ENCODE data around the gene SFXN1. TPM values are rescaled to one million over a fixed set of nuclear protein-coding genes. Genes with fewer than 3 reads are reported as not detected.

The SFXN1 gene
- total and polyA plus RNA-seq, 9 of the 15 experiments (the other 6 are each of a cell fraction or from before 2014, with no cell fraction given), result 31.8 to 261 (median 113) TPM

DNA sequence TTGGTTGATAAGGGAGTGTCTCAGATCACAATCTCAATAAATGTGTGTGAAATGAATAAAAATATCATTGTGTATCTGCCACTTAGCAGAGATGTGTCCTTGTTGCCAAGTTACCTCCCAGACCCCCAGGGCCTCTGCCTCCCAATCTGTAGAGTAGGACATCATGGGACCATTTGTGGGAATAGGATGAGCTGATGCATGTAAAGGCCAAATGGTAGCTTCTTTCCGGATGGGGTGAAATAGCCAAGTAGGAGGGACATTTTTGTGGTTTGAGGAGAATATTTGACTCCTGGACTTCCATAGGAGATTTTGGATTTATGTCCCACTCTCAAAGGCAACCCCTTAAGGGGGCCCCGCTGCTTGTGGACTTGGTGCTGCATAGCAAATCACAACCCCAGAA, 96.9 kb downstream of the SFXN1 start:
- no peaks in the 10 kb centered on the region for H3K4me1 ChIP-seq (replicated peaks in 1 of 2; ENCODE audit: control insufficient read depth in 2 of 2, insufficient read depth in 2 of 2, low read length in 2 of 2)
- in situ Hi-C loops (cut with MboI), result no loop called here
- H3K9me1 ChIP-seq (ENCODE audit: control insufficient read depth, insufficient read depth, low read length), result no peaks in the 10 kb centered on the region
- peaks cover 29 to 66% of the 10 kb centered on the region in 2 experiments; a peak in 4 of 5 replicates for H3K27me3 ChIP-seq (ENCODE audit: control insufficient read depth in 2 of 2, insufficient read depth in 2 of 2, low read length in 2 of 2)
- ChIA-PET POLR2A (interaction anchor here (1.3 to 1.6 kb wide), 2 partner anchors 10 to 15 kb away, joined by 3 to 4 read pairs; no protein-coding TSS in a partner anchor), CTCF (ENCODE audit: low intra/inter-chr PET ratio) (no interaction called here)
- H3K36me3 ChIP-seq (ENCODE audit: control insufficient read depth, insufficient read depth, low read length), result no peaks in the 10 kb centered on the region
- no peak overlapping the region for H3K4me2 ChIP-seq (ENCODE audit: insufficient read depth, low read length)
- H4K20me1 ChIP-seq (replicated peaks; ENCODE audit: control insufficient read depth, insufficient read depth, low read length), result no peaks in the 10 kb centered on the region
- no TSS peak for BruUV-seq (replicated peaks)
- intact Hi-C loops (cut with micrococcal nuclease), result no loop called here
- TF ChIP-seq YY1 (IDR thresholded peaks at IDR 0.05; ENCODE audit: borderline replicate concordance in 1 of 3, control insufficient read depth in 1 of 3, extremely low read depth in 1 of 3, insufficient read depth in 3 of 3, insufficient read length in 1 of 3, insufficient replicate concordance in 2 of 3, low read depth in 1 of 3, low read length in 2 of 3) (no peak), ZNF584 (CRISPR knock-in tag; IDR thresholded peaks at IDR 0.05; ENCODE audit: low read depth) (no peak), TRIM24 (IDR thresholded peaks at IDR 0.05) (no peak), ZNF232 (CRISPR knock-in tag; IDR thresholded peaks at IDR 0.05) (no peak), POLR2G (IDR thresholded peaks at IDR 0.05; ENCODE audit: low read depth, low read length) (no peak), SP2 (IDR thresholded peaks at IDR 0.05; ENCODE audit: extremely low read depth, low read depth, low read length, poor library complexity, severe bottlenecking) (no peak), MTA1 (IDR thresholded peaks at IDR 0.05; ENCODE audit: borderline replicate concordance) (no peak), ZNF121 (CRISPR knock-in tag; conservative IDR thresholded peaks at IDR 0.05) (no peak), U2AF1 (optimal IDR thresholded peaks at IDR 0.05; ENCODE audit: low read depth, low read length) (no peak), EP300 (IDR thresholded peaks at IDR 0.05; ENCODE audit: low read length) (no peak), ZNF3 (CRISPR knock-in tag; IDR thresholded peaks at IDR 0.05) (no peak), FOXA3 (CRISPR knock-in tag; conservative IDR thresholded peaks at IDR 0.05 in 1 of 2, IDR thresholded peaks at IDR 0.05 in 1 of 2) (no peak), KDM2B (CRISPR knock-in tag; IDR thresholded peaks at IDR 0.05) (no peak), ATF7 (IDR thresholded peaks at IDR 0.05) (no peak), TEAD1 (CRISPR knock-in tag; IDR thresholded peaks at IDR 0.05) (no peak), HNRNPH1 (optimal IDR thresholded peaks at IDR 0.05; ENCODE audit: low read depth, low read length) (no peak), TAF15 (IDR thresholded peaks at IDR 0.05; ENCODE audit: low read depth, low read length) (no peak), CBFA2T3 (IDR thresholded peaks at IDR 0.05) (no peak)
- TF ChIP-seq, protein P1, sequence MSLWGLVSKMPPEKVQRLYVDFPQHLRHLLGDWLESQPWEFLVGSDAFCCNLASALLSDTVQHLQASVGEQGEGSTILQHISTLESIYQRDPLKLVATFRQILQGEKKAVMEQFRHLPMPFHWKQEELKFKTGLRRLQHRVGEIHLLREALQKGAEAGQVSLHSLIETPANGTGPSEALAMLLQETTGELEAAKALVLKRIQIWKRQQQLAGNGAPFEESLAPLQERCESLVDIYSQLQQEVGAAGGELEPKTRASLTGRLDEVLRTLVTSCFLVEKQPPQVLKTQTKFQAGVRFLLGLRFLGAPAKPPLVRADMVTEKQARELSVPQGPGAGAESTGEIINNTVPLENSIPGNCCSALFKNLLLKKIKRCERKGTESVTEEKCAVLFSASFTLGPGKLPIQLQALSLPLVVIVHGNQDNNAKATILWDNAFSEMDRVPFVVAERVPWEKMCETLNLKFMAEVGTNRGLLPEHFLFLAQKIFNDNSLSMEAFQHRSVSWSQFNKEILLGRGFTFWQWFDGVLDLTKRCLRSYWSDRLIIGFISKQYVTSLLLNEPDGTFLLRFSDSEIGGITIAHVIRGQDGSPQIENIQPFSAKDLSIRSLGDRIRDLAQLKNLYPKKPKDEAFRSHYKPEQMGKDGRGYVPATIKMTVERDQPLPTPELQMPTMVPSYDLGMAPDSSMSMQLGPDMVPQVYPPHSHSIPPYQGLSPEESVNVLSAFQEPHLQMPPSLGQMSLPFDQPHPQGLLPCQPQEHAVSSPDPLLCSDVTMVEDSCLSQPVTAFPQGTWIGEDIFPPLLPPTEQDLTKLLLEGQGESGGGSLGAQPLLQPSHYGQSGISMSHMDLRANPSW (CRISPR knock-in tag; IDR thresholded peaks at IDR 0.05), result no peak
- ATAC-seq (no peak), FAIRE-seq (no peak), DNase-seq (ENCODE audit: extremely low read depth in 1 of 4, low spot score in 3 of 4) (no peak)
- no peak overlapping the region for H3K4me3 ChIP-seq
- H2AFZ ChIP-seq (ENCODE audit: low read depth, low read length), result no peak overlapping the region
- H3K27ac ChIP-seq (ENCODE audit: extremely low read depth, low read depth, low read length), result no peak overlapping the region
- WGBS (ENCODE audit: insufficient coverage, low coverage, missing lambda C conversion rate), result 5% methylated on average over 2 of the region's 2 CpGs
- no peaks in the 10 kb centered on the region for H3K9me3 ChIP-seq (replicated peaks; ENCODE audit: control insufficient read depth, insufficient read depth, low read depth, low read length)
- no peaks in the 10 kb centered on the region for H3K79me2 ChIP-seq (ENCODE audit: control insufficient read depth, insufficient read depth, low read length)
- H3K9ac ChIP-seq (ENCODE audit: insufficient read depth in 1 of 2, low read depth in 2 of 2, low read length in 2 of 2), result no peak overlapping the region

Data from K562 (cell line).